ENCODE results near the gene MXRA7.

DNA sequence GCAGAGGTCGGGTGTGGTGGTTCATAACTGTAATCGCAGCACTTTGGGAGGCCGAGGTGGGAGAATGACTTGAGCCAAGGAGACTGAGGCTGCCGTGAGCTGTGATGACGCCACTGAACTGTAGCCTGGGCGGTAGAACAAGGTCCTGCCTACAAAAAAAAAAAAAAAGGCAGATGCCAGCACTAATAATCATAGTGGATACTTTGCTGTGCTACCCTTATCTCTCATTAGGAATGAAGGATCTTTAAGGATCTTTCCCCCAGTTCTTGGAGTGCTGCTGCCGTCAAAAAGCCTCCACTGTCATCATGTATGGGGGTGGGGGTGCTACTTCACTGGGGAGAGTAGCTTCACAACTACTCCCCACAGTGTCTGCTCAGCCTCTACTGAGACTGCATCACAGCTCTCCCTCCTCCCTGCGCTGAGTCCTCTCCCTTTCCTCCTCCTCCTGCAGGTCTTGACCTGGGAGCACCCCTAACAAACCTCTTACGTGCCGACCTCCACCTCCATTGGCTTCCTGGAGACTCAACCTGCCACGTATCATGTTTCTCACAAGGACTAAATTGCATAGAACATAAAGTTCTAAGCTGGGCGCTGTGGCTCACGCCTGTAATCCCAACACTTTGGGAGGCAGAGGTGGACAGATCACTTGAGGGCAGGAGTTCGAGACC, 42.8 kb downstream of the MXRA7 start:
- TF ChIP-seq POLR2AphosphoS5 (IDR thresholded peaks at IDR 0.05; ENCODE audit: low read depth, low read length) (no peak), REST (IDR thresholded peaks at IDR 0.05; ENCODE audit: insufficient read depth in 1 of 2, low read depth in 2 of 2, low read length in 1 of 2) (no peak), CTCF (IDR thresholded peaks at IDR 0.05) (no peak)

All from Panc1 (cell line).